ENCODE measurements around the gene BACE2.
A peak's percentile ranks its signal among the peaks of the same experiment; 100 is the strongest.

BACE2 gene

GRCh38 chr21:41168391-41169257, 664 bp downstream of the BACE2 start:
- Histone ChIP-seq H3K27ac (ENCODE audit: low read length) (no peak overlapping the region), H3K27me3 (ENCODE audit: insufficient read depth, low read length) (peaks cover 58% of the 10 kb centered on the region), H3K4me3 (ENCODE audit: low read length) (peak overlapping the region; percentile 70), H3K9me3 (ENCODE audit: insufficient read depth, low read depth, low read length) (no peaks in the 10 kb centered on the region), H3K4me1 (ENCODE audit: insufficient read depth, low read length) (peaks cover 7% of the 10 kb centered on the region; the same call in 1 of the 2 replicates), H3K36me3 (ENCODE audit: insufficient read depth, low read depth, low read length) (no peaks in the 10 kb centered on the region), H3K9ac (ENCODE audit: low read depth, low read length) (no peak overlapping the region)

GRCh38 chr21:41169258-41169576, 1.3 kb downstream of the BACE2 start:
- Histone ChIP-seq H3K4me1 (ENCODE audit: insufficient read depth, low read length) (peaks cover 7% of the 10 kb centered on the region; the same call in 1 of the 2 replicates), H3K27ac (ENCODE audit: low read length) (no peak overlapping the region), H3K27me3 (ENCODE audit: insufficient read depth, low read length) (peaks cover 55% of the 10 kb centered on the region), H3K9ac (ENCODE audit: low read depth, low read length) (no peak overlapping the region), H3K4me3 (ENCODE audit: low read length) (peak overlapping the region; percentile 66), H3K36me3 (ENCODE audit: insufficient read depth, low read depth, low read length) (no peaks in the 10 kb centered on the region), H3K9me3 (ENCODE audit: insufficient read depth, low read depth, low read length) (no peaks in the 10 kb centered on the region)

- no peaks in the 10 kb centered on the region for H3K9me3 ChIP-seq (ENCODE audit: insufficient read depth, low read depth, low read length)
- peak overlapping the region; percentile 66; the same call in 1 of the 2 replicates for H3K4me3 ChIP-seq (ENCODE audit: low read length)
- H3K27ac ChIP-seq (ENCODE audit: low read length): no peak overlapping the region
- H3K9ac ChIP-seq (ENCODE audit: low read depth, low read length): no peak overlapping the region
- peaks cover 50% of the 10 kb centered on the region for H3K27me3 ChIP-seq (ENCODE audit: insufficient read depth, low read length)
- H3K36me3 ChIP-seq (ENCODE audit: insufficient read depth, low read depth, low read length): no peaks in the 10 kb centered on the region
- peaks cover 7% of the 10 kb centered on the region; the same call in 1 of the 2 replicates for H3K4me1 ChIP-seq (ENCODE audit: insufficient read depth, low read length)
Measured at GRCh38 chr21:41169701-41170100, 1.7 kb downstream of the BACE2 start.

GRCh38 chr21:41170442-41170841, 2.5 kb downstream of the BACE2 start:
- H3K36me3 ChIP-seq (ENCODE audit: insufficient read depth, low read depth, low read length): no peaks in the 10 kb centered on the region
- H3K4me3 ChIP-seq (ENCODE audit: low read length): no peak overlapping the region
- H3K27ac ChIP-seq (ENCODE audit: low read length): no peak overlapping the region
- no peak overlapping the region for H3K9ac ChIP-seq (ENCODE audit: low read depth, low read length)
- H3K27me3 ChIP-seq (ENCODE audit: insufficient read depth, low read length): peaks cover 43% of the 10 kb centered on the region
- H3K4me1 ChIP-seq (ENCODE audit: insufficient read depth, low read length): peaks cover 7% of the 10 kb centered on the region; the same call in 1 of the 2 replicates
- no peaks in the 10 kb centered on the region for H3K9me3 ChIP-seq (ENCODE audit: insufficient read depth, low read depth, low read length)

GRCh38 chr21:41170859-41171609, 3.1 kb downstream of the BACE2 start:
- no peak overlapping the region for H3K9ac ChIP-seq (ENCODE audit: low read depth, low read length)
- peaks cover 37% of the 10 kb centered on the region for H3K27me3 ChIP-seq (ENCODE audit: insufficient read depth, low read length)
- H3K9me3 ChIP-seq (ENCODE audit: insufficient read depth, low read depth, low read length): no peaks in the 10 kb centered on the region
- H3K4me1 ChIP-seq (ENCODE audit: insufficient read depth, low read length): peaks cover 7% of the 10 kb centered on the region; the same call in 1 of the 2 replicates
- no peak overlapping the region for H3K27ac ChIP-seq (ENCODE audit: low read length)
- no peaks in the 10 kb centered on the region for H3K36me3 ChIP-seq (ENCODE audit: insufficient read depth, low read depth, low read length)
- no peak overlapping the region for H3K4me3 ChIP-seq (ENCODE audit: low read length)

- Histone ChIP-seq H3K9me3 (ENCODE audit: insufficient read depth, low read depth, low read length) (no peaks in the 10 kb centered on the region), H3K27me3 (ENCODE audit: insufficient read depth, low read length) (peaks cover 3% of the 10 kb centered on the region; the same call in 1 of the 2 replicates), H3K4me3 (ENCODE audit: low read length) (no peak overlapping the region), H3K9ac (ENCODE audit: low read depth, low read length) (no peak overlapping the region), H3K27ac (ENCODE audit: low read length) (no peak overlapping the region), H3K36me3 (ENCODE audit: insufficient read depth, low read depth, low read length) (no peaks in the 10 kb centered on the region), H3K4me1 (ENCODE audit: insufficient read depth, low read length) (no peaks in the 10 kb centered on the region)
Measured at GRCh38 chr21:41175080-41175479, 7.1 kb downstream of the BACE2 start.

GRCh38 chr21:41176846-41177245, 8.9 kb downstream of the BACE2 start:
- Histone ChIP-seq H3K9ac (ENCODE audit: low read depth, low read length) (no peak overlapping the region), H3K9me3 (ENCODE audit: insufficient read depth, low read depth, low read length) (peaks cover 5% of the 10 kb centered on the region), H3K27ac (ENCODE audit: low read length) (no peak overlapping the region), H3K4me3 (ENCODE audit: low read length) (no peak overlapping the region), H3K4me1 (ENCODE audit: insufficient read depth, low read length) (no peaks in the 10 kb centered on the region), H3K36me3 (ENCODE audit: insufficient read depth, low read depth, low read length) (no peaks in the 10 kb centered on the region), H3K27me3 (ENCODE audit: insufficient read depth, low read length) (no peaks in the 10 kb centered on the region)

GRCh38 chr21:41180752-41181151, 12.8 kb downstream of the BACE2 start:
- H3K4me3 ChIP-seq (ENCODE audit: low read length): no peak overlapping the region
- H3K9me3 ChIP-seq (ENCODE audit: insufficient read depth, low read depth, low read length): peaks cover 13% of the 10 kb centered on the region
- H3K9ac ChIP-seq (ENCODE audit: low read depth, low read length): no peak overlapping the region
- no peak overlapping the region for H3K27ac ChIP-seq (ENCODE audit: low read length)
- H3K4me1 ChIP-seq (ENCODE audit: insufficient read depth, low read length): peaks cover 4% of the 10 kb centered on the region
- no peaks in the 10 kb centered on the region for H3K36me3 ChIP-seq (ENCODE audit: insufficient read depth, low read depth, low read length)
- no peaks in the 10 kb centered on the region for H3K27me3 ChIP-seq (ENCODE audit: insufficient read depth, low read length)

- H3K9ac ChIP-seq (ENCODE audit: low read depth, low read length): no peak overlapping the region
- no peaks in the 10 kb centered on the region for H3K36me3 ChIP-seq (ENCODE audit: insufficient read depth, low read depth, low read length)
- H3K4me3 ChIP-seq (ENCODE audit: low read length): no peak overlapping the region
- H3K27ac ChIP-seq (ENCODE audit: low read length): no peak overlapping the region
- no peaks in the 10 kb centered on the region for H3K27me3 ChIP-seq (ENCODE audit: insufficient read depth, low read length)
- peaks cover 4% of the 10 kb centered on the region for H3K4me1 ChIP-seq (ENCODE audit: insufficient read depth, low read length)
- peaks cover 13% of the 10 kb centered on the region for H3K9me3 ChIP-seq (ENCODE audit: insufficient read depth, low read depth, low read length)
Measured at GRCh38 chr21:41182547-41182946, 14.6 kb downstream of the BACE2 start.

GRCh38 chr21:41183575-41183974, 15.6 kb downstream of the BACE2 start:
- peaks cover 13% of the 10 kb centered on the region for H3K9me3 ChIP-seq (ENCODE audit: insufficient read depth, low read depth, low read length)
- H3K4me3 ChIP-seq (ENCODE audit: low read length): peak overlapping the region; percentile 11; the same call in 1 of the 2 replicates
- H3K27ac ChIP-seq (ENCODE audit: low read length): no peak overlapping the region
- no peaks in the 10 kb centered on the region for H3K36me3 ChIP-seq (ENCODE audit: insufficient read depth, low read depth, low read length)
- peaks cover 4% of the 10 kb centered on the region for H3K4me1 ChIP-seq (ENCODE audit: insufficient read depth, low read length)
- H3K9ac ChIP-seq (ENCODE audit: low read depth, low read length): no peak overlapping the region
- H3K27me3 ChIP-seq (ENCODE audit: insufficient read depth, low read length): no peaks in the 10 kb centered on the region

GRCh38 chr21:41185802-41186201, 17.8 kb downstream of the BACE2 start:
- H3K27ac ChIP-seq (ENCODE audit: low read length): no peak overlapping the region
- no peak overlapping the region for H3K9ac ChIP-seq (ENCODE audit: low read depth, low read length)
- H3K36me3 ChIP-seq (ENCODE audit: insufficient read depth, low read depth, low read length): no peaks in the 10 kb centered on the region
- no peak overlapping the region for H3K4me3 ChIP-seq (ENCODE audit: low read length)
- H3K9me3 ChIP-seq (ENCODE audit: insufficient read depth, low read depth, low read length): peaks cover 13% of the 10 kb centered on the region
- no peaks in the 10 kb centered on the region for H3K27me3 ChIP-seq (ENCODE audit: insufficient read depth, low read length)
- H3K4me1 ChIP-seq (ENCODE audit: insufficient read depth, low read length): peaks cover 4% of the 10 kb centered on the region
